ENCODE results near the gene MNT. TPM values are rescaled to one million over a fixed set of nuclear protein-coding genes. Genes with fewer than 3 reads are reported as not detected.
A peak's percentile ranks its signal among the peaks of the same experiment; 100 is the strongest.

Gene MNT
- total and polyA plus RNA-seq, 9 of the 15 experiments (the other 6 are each of a cell fraction or from before 2014, with no cell fraction given) = 0.18 to 23.8 (median 5.3) TPM

DNA sequence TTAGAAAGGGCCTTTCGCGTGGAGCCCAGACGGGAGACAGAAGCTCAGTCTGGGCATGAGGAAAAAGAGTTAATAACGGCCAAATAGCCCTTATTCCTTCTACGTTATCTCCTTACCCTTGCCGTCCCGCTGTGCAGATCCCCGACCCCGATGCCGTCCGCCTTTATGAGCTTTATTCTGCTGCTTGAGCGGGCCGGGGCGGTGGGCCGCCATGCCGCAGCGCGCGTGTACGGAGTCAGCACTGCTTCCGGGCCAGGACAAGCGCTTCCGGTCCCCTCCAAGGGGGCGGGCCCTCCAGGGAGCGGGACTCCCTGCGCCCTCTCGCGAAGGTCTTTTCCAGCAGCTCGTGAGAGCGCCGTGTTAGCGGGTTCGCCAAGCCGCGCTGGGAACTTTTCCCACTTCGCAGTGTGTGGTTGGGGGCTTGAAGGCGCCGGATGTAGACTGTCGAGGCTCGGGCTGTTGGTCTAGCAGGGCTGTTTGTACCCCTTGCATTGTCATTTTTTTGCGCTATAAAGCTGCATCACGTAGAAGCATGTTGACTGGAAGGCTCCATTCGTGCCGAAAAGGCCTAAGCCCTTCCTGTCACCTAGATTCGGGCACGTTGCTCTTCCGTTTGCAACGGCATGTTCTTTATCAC is 64.5 kb downstream of the MNT start, which contains the start of gene TSR1 (continued):
- no peak for TF ChIP-seq ZNF551 (CRISPR knock-in tag; IDR thresholded peaks at IDR 0.05)
- peak; percentile 66; the same call in 1 of the 2 replicates for TF ChIP-seq RB1 (IDR thresholded peaks at IDR 0.05; ENCODE audit: low read depth)
- no peak for TF ChIP-seq GATA2 (CRISPR knock-in tag; IDR thresholded peaks at IDR 0.05)
- TF ChIP-seq MAFG (tag; conservative IDR thresholded peaks at IDR 0.05) = no peak
- TF ChIP-seq OTX1 (CRISPR knock-in tag; IDR thresholded peaks at IDR 0.05) = no peak
- TF ChIP-seq ZNF347 (CRISPR knock-in tag; IDR thresholded peaks at IDR 0.05; ENCODE audit: low read depth) = no peak
- TF ChIP-seq, protein P1, sequence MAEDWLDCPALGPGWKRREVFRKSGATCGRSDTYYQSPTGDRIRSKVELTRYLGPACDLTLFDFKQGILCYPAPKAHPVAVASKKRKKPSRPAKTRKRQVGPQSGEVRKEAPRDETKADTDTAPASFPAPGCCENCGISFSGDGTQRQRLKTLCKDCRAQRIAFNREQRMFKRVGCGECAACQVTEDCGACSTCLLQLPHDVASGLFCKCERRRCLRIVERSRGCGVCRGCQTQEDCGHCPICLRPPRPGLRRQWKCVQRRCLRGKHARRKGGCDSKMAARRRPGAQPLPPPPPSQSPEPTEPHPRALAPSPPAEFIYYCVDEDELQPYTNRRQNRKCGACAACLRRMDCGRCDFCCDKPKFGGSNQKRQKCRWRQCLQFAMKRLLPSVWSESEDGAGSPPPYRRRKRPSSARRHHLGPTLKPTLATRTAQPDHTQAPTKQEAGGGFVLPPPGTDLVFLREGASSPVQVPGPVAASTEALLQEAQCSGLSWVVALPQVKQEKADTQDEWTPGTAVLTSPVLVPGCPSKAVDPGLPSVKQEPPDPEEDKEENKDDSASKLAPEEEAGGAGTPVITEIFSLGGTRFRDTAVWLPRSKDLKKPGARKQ (CRISPR knock-in tag; IDR thresholded peaks at IDR 0.05) = no peak
- TF ChIP-seq HEY1 (CRISPR knock-in tag; IDR thresholded peaks at IDR 0.05; ENCODE audit: borderline replicate concordance) = no peak
- TF ChIP-seq TCF7 (IDR thresholded peaks at IDR 0.05; ENCODE audit: borderline replicate concordance) = no peak
- no peak for TF ChIP-seq ZNF586 (CRISPR knock-in tag; conservative IDR thresholded peaks at IDR 0.05)
- no peak for TF ChIP-seq PRMT5 (CRISPR knock-in tag; IDR thresholded peaks at IDR 0.05)
- TF ChIP-seq HMG20A (CRISPR knock-in tag; conservative IDR thresholded peaks at IDR 0.05) = no peak
- 0 out of 2 replicates have a peak, but pooled peaks have one; percentile 42 for TF ChIP-seq KAT7 (CRISPR knock-in tag; IDR thresholded peaks at IDR 0.05; ENCODE audit: borderline replicate concordance)
- TF ChIP-seq PHB2 (IDR thresholded peaks at IDR 0.05; ENCODE audit: low read depth) = no peak
- TF ChIP-seq, protein P2, sequence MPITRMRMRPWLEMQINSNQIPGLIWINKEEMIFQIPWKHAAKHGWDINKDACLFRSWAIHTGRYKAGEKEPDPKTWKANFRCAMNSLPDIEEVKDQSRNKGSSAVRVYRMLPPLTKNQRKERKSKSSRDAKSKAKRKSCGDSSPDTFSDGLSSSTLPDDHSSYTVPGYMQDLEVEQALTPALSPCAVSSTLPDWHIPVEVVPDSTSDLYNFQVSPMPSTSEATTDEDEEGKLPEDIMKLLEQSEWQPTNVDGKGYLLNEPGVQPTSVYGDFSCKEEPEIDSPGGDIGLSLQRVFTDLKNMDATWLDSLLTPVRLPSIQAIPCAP (CRISPR knock-in tag; IDR thresholded peaks at IDR 0.05; ENCODE audit: borderline replicate concordance) = no peak
- TF ChIP-seq HDAC1 (IDR thresholded peaks at IDR 0.05) = peak in 1 of 2 experiments; percentile 96; a peak in 2 of 4 replicates
- no peak for TF ChIP-seq MEIS2 (IDR thresholded peaks at IDR 0.05; ENCODE audit: partially characterized antibody)
- TF ChIP-seq ZNF174 (CRISPR knock-in tag; IDR thresholded peaks at IDR 0.05) = no peak
- TF ChIP-seq, protein P3, sequence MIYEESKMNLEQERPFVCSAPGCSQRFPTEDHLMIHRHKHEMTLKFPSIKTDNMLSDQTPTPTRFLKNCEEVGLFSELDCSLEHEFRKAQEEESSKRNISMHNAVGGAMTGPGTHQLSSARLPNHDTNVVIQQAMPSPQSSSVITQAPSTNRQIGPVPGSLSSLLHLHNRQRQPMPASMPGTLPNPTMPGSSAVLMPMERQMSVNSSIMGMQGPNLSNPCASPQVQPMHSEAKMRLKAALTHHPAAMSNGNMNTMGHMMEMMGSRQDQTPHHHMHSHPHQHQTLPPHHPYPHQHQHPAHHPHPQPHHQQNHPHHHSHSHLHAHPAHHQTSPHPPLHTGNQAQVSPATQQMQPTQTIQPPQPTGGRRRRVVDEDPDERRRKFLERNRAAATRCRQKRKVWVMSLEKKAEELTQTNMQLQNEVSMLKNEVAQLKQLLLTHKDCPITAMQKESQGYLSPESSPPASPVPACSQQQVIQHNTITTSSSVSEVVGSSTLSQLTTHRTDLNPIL (CRISPR knock-in tag; IDR thresholded peaks at IDR 0.05) = no peak
- no peak for TF ChIP-seq ZNF134 (CRISPR knock-in tag; conservative IDR thresholded peaks at IDR 0.05)
- no peak for TF ChIP-seq SNIP1 (IDR thresholded peaks at IDR 0.05; ENCODE audit: low read depth)
- peak in 1 of 2 experiments; percentile 7; a peak in 1 of 4 replicates for TF ChIP-seq RCOR1 (IDR thresholded peaks at IDR 0.05; ENCODE audit: borderline replicate concordance in 1 of 2, low read depth in 2 of 2, low read length in 2 of 2)
- peak; percentile 98 for TF ChIP-seq GABPA (tag; conservative IDR thresholded peaks at IDR 0.05; ENCODE audit: low read depth)
- TF ChIP-seq TAF9B (IDR thresholded peaks at IDR 0.05; ENCODE audit: partially characterized antibody) = peak; percentile 85
- TF ChIP-seq BCL6 (CRISPR knock-in tag; IDR thresholded peaks at IDR 0.05) = no peak
- peak; percentile 65; the same call in 1 of the 2 replicates for TF ChIP-seq ELF1 (tag; IDR thresholded peaks at IDR 0.05)

Data from K562 (cell line).